Gastroesophageal sphincter (tissue), 4 donors: ENCODE data around the gene SMAD6. TPM values are rescaled to one million over a fixed set of nuclear protein-coding genes. Genes with fewer than 3 reads are reported as not detected.

Experiments used
- ATAC-seq: fragments of 150-250 bp; one replicate; pipeline ENCODE4 v1.9.1; 2016; ENCODE audit warnings: mild to moderate bottlenecking, moderate library complexity
- H3K27ac ChIP-seq, 4 donors: fragments of 200-600 bp; sonication (generic) in 3 of 4; 1 replicate in 3 of 4; 2 replicates in 1 of 4; pipeline ENCODE4 v1.5.1; 2016 to 2019
- H3K27me3 ChIP-seq: fragments of 200-600 bp; sonication (generic); one replicate; pipeline ENCODE4 v1.5.1; 2019
- H3K36me3 ChIP-seq, 2 donors: fragments of 200-600 bp; sonication (generic); one replicate each; pipeline ENCODE4 v1.5.1; 2019; ENCODE audit warnings: control low read depth in 1 of 2
- H3K4me1 ChIP-seq, 3 donors: fragments of 200-600 bp; sonication (generic); 1 replicate in 2 of 3; 2 replicates in 1 of 3; pipeline ENCODE4 v1.5.1; 2016 to 2019; ENCODE audit warnings: control low read depth in 2 of 3
- H3K4me3 ChIP-seq, 2 donors: fragments of 200-600 bp; sonication (generic); one replicate each; pipeline ENCODE4 v1.5.1; 2019; ENCODE audit warnings: mild to moderate bottlenecking in 1 of 2, moderate library complexity in 1 of 2
- H3K9me3 ChIP-seq, 3 donors: fragments of 200-600 bp; sonication (generic); one replicate each; pipeline ENCODE4 v1.5.1; 2017 to 2019; ENCODE audit warnings: control low read depth in 2 of 3
- EP300 ChIP-seq: sonication (generic); formaldehyde crosslinking; IDR thresholded peaks from one replicate; pipeline ENCODE4 v1.6.1; 2017; ENCODE audit warnings: antibody characterized with exemption, mild to moderate bottlenecking
- POLR2A ChIP-seq, 2 donors: fragments of 450-650 bp; IDR thresholded peaks; one replicate each; pipeline ENCODE4 v1.6.1; 2017; ENCODE audit warnings: antibody characterized with exemption in 2 of 2, mild to moderate bottlenecking in 2 of 2, moderate library complexity in 1 of 2
- POLR2AphosphoS5 ChIP-seq: sonication (generic); formaldehyde crosslinking; IDR thresholded peaks from one replicate; pipeline ENCODE4 v1.6.1; 2017; ENCODE audit warnings: antibody characterized with exemption
- WGBS, 2 donors: methylation state at CpG; one replicate each; pipeline ENCODE4 v1.1.5; 2018; ENCODE audit warnings: low coverage in 1 of 2; 5-methylcytosine and 5-hydroxymethylcytosine counted together
- total RNA-seq, 4 donors: library from RNA; depleted of rRNA; stranded (reverse); fragments of >200 nt; gene quantifications; one replicate each; pipeline ENCODE4 v1.1.0, GENCODE V29; 2016
- TF ChIP-seq, protein P1 (sequence below), 4 experiments: fragments of 200-600 bp in 2 of 4; fragments of 450-650 bp in 2 of 4; sonication (generic) in 1 of 4; IDR thresholded peaks; one replicate each; pipeline ENCODE4 v1.5.1; 2017 to 2019; ENCODE audit warnings: antibody characterized with exemption in 4 of 4, mild to moderate bottlenecking in 2 of 4, moderate library complexity in 2 of 4

SMAD6 gene
- total RNA-seq, 4 donors from 2014 or later = 9.9 to 11.2 (median 10.9) TPM

DNA sequence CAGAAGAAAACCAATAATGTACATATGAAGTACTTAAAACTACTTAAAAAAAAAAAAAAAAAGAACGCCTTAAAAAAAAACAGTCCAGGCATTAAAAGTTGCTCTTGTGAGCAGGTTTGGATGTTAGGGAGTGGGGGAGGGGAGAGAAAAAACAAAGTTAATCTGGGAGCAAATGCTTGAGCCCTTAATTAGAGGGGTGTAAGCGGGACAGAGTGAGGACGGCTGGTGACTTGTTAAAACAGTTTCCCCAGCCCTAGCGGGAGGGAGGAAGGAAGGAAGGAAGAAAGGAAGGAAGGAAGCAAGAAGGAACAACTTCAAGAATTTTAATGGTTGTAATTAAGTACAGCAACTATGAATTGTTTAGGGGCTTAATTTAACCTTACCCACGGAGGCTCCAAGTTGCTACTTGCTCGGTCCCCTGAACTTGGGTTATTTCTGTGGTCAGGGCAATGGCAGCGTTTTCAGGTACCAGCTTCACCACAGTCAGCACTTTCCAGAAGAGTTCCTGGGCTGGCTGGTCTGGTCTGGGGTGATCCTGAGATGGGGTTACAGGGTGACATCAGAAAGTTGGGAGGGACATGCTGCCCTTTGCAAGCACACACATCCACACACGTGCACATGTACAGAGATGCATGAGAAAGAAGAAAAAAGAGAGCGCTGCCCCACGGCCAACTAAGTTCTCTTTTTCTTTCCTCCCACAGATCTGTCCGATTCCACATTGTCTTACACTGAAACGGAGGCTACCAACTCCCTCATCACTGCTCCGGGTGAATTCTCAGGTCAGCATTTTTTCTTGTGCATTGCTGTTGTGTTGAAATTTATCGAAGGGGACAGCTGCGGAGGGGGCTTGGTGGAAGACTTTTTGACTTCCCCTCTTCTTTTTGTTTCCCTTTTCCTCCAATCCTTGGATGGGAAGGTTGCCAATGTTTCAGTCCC is 14.0 kb downstream of the SMAD6 start:
- peaks cover 0 to 38% (median 4%) of the 10 kb centered on the region in 3 donors for H3K4me1 ChIP-seq
- H3K4me3 ChIP-seq = no peak overlapping the region
- ATAC-seq = no peak
- H3K27ac ChIP-seq = no peak overlapping the region
- H3K27me3 ChIP-seq = no peaks in the 10 kb centered on the region
- TF ChIP-seq, protein P1, sequence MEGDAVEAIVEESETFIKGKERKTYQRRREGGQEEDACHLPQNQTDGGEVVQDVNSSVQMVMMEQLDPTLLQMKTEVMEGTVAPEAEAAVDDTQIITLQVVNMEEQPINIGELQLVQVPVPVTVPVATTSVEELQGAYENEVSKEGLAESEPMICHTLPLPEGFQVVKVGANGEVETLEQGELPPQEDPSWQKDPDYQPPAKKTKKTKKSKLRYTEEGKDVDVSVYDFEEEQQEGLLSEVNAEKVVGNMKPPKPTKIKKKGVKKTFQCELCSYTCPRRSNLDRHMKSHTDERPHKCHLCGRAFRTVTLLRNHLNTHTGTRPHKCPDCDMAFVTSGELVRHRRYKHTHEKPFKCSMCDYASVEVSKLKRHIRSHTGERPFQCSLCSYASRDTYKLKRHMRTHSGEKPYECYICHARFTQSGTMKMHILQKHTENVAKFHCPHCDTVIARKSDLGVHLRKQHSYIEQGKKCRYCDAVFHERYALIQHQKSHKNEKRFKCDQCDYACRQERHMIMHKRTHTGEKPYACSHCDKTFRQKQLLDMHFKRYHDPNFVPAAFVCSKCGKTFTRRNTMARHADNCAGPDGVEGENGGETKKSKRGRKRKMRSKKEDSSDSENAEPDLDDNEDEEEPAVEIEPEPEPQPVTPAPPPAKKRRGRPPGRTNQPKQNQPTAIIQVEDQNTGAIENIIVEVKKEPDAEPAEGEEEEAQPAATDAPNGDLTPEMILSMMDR (IDR thresholded peaks at IDR 0.05) = no peak
- TF ChIP-seq POLR2A (IDR thresholded peaks at IDR 0.05) = no peak
- no peak for TF ChIP-seq EP300
- TF ChIP-seq POLR2AphosphoS5 = no peak
- 71 to 76% methylated on average over 8 to 15 of the region's 15 CpGs for WGBS, 2 donors
- H3K36me3 ChIP-seq = peaks cover 0 to 25% of the 10 kb centered on the region in 2 donors
- H3K9me3 ChIP-seq = no peaks in the 10 kb centered on the region

DNA sequence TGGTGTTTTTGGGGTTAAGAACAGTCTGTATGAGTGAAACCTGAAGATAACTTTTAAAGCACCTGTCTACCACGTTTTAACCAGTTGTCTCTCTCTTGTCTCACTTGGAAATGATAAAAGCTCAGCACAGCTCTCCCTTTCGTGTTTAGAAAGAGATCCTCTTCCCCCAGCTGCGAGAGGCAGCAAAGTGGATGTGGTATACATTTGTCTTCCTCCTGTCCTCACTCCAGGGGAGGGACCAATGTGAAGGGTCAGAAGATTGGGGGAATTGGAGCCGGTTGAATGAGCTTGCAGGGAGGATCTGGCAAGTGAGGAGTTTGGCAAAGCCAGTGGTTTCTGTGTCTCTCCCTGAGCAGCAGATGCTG is 14.6 kb downstream of the SMAD6 start:
- H3K36me3 ChIP-seq = peaks cover 0 to 25% of the 10 kb centered on the region in 2 donors
- WGBS, 2 donors = 63 to 65% methylated on average over 3 to 4 of the region's 4 CpGs
- H3K4me1 ChIP-seq = peaks cover 0 to 32% (median 4%) of the 10 kb centered on the region in 3 donors
- no peak overlapping the region for H3K27ac ChIP-seq
- no peaks in the 10 kb centered on the region for H3K9me3 ChIP-seq
- no peak for ATAC-seq
- no peaks in the 10 kb centered on the region for H3K27me3 ChIP-seq
- H3K4me3 ChIP-seq = no peak overlapping the region
- TF ChIP-seq, protein P1 (IDR thresholded peaks at IDR 0.05) = no peak
- TF ChIP-seq POLR2AphosphoS5 (no peak), EP300 (no peak), POLR2A (IDR thresholded peaks at IDR 0.05) (no peak)

DNA sequence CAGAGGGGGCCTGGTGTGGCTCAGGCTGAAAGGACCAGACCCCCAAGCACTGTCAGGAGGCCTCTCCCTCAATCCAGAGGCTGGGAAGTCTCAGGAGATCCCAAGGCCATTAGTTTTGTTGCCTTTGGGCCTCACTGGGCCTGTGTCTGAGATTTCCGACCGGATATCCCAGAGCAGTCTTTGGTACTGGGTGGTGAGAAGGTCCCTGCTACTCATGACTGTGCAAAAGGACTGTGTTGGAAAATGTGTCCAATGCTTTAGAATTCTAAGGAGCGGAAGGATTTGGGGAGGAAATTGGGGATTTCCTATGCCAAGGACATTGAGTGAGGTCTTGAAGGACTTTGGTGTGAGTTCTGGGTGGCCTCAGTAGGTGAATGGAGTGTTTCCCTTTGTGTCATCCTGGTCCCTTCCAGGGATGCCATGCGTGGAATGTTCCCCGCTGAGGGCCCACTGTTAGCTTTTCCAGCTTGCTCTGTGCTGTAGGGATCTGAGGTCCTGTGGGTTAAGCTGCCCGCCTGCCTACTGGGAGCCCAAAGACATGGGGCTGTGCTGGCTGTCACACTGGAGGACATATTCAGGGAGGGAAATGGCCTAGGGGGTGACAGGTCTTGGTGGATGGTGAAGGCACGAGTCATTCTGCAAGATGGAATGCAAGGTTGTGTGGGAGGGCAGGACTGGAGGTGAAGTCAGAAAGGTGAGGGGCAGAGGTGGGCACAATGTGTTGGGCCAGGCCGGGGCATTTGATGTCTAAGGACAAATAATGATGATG is 16.4 kb downstream of the SMAD6 start:
- H3K36me3 ChIP-seq = peaks cover 0 to 22% of the 10 kb centered on the region in 2 donors
- WGBS, 2 donors = 96% methylated on average over 3 of the region's 8 CpGs; no CpG with 5 or more reads in 1 of the 2 donors
- H3K27me3 ChIP-seq = no peaks in the 10 kb centered on the region
- peaks cover 0 to 28% (median 4%) of the 10 kb centered on the region in 3 donors for H3K4me1 ChIP-seq
- ATAC-seq = no peak
- no peak overlapping the region for H3K27ac ChIP-seq
- H3K4me3 ChIP-seq = no peak overlapping the region
- H3K9me3 ChIP-seq = no peaks in the 10 kb centered on the region
- TF ChIP-seq POLR2AphosphoS5 (no peak), POLR2A (IDR thresholded peaks at IDR 0.05) (no peak), EP300 (no peak)
- TF ChIP-seq, protein P1 (IDR thresholded peaks at IDR 0.05) = no peak

DNA sequence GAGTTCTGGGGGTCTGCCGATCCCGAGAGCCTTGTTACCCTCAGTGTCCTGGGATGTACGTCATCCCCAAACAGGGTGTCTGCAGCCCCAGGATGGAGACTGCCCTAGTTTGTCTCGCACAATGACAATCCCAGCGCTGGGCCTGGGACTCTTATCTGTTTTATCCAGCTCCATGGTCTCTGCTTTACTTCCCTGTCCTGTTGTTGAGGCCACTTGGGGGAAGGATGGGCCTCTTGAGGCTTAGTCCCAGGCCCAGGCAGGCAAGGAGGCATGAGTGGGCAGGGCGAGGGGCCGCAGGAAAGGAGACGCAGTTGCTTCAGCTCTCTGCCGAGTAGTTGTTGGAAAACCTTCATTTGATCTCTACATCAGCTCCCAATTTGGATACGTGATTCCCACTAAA is 17.4 kb downstream of the SMAD6 start:
- Histone ChIP-seq H3K4me1 (peaks cover 0 to 28% (median 4%) of the 10 kb centered on the region in 3 donors), H3K36me3 (peaks cover 0 to 22% of the 10 kb centered on the region in 2 donors), H3K4me3 (no peak overlapping the region), H3K9me3 (no peaks in the 10 kb centered on the region), H3K27me3 (no peaks in the 10 kb centered on the region), H3K27ac (no peak overlapping the region)
- 95 to 96% methylated on average over 4 of the region's 10 CpGs for WGBS, 2 donors
- no peak for ATAC-seq
- TF ChIP-seq EP300 = no peak
- TF ChIP-seq POLR2A (IDR thresholded peaks at IDR 0.05) = no peak
- TF ChIP-seq POLR2AphosphoS5 = no peak
- TF ChIP-seq, protein P1 (IDR thresholded peaks at IDR 0.05) = no peak
